NT2/D1 (cell line): ENCODE results near the gene RBMS3.

Experiments used
- SUZ12 ChIP-seq: IDR thresholded peaks from 2 replicates; pipeline ENCODE4 v1.6.1; 2011; ENCODE audit not compliant: insufficient read length, insufficient read depth; ENCODE audit errors: extremely low read depth
- YY1 ChIP-seq: IDR thresholded peaks from 2 replicates; pipeline ENCODE4 v1.6.1; 2011; ENCODE audit not compliant: insufficient read length, insufficient read depth
- ZNF274 ChIP-seq: IDR thresholded peaks from 2 replicates; pipeline ENCODE4 v1.6.1; 2011; ENCODE audit warnings: mild to moderate bottlenecking, low read depth, low read length

DNA sequence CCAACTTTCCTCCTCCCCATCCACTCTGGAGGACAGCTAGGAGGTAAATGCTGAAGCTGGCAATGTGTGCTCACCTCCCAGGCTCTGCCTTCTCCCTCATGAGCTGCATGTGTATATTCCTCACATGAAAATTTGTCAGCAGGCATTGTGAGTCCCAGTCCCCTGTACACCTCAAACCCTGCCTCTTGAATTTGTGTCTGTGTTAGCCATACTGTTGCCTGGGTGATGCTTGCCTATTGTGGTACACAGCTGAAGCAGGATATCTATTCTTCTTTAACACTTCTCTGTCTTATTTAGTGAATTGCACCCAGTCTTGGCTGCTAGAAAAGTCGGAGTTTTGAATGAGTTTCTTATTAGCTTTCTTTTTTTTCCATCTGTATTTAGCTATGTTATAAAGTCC is 739.5 kb downstream of the RBMS3 start:
- no peak for TF ChIP-seq YY1
- no peak for TF ChIP-seq ZNF274
- no peak for TF ChIP-seq SUZ12
